ENCODE data around the gene TOMM34.

GRCh38 chr20:44970243-44970757, 10.1 kb upstream of the TOMM34 start:
- TF ChIP-seq CTCF (IDR thresholded peaks at IDR 0.05; ENCODE audit: low read length) (no peak), EZH2phosphoT487 (IDR thresholded peaks at IDR 0.05; ENCODE audit: low read length) (no peak)
